HG02943 (cell line): ENCODE data around the gene EFS.
"Not testable (repeated sequence)": the region's sequence is repeated elsewhere in the genome, so short reads cannot be mapped to it uniquely, and the experiment has no call there.

Experiments
- ATAC-seq: cut with Tn5 transposase; IDR thresholded peaks from one replicate; pipeline ENCODE4 v1.9.1; 2021; ENCODE audit warnings: mild to moderate bottlenecking, low read depth, moderate library complexity; ENCODE audit not compliant: unreplicated experiment

EFS gene

GRCh38 chr14:23400496-23401149 is 35.7 kb upstream of the EFS start:
- ATAC-seq, result not testable (repeated sequence)

- no peak for ATAC-seq
Observed at GRCh38 chr14:23399591-23399990, 34.6 kb upstream of the EFS start.

GRCh38 chr14:23399136-23399535 is 34.2 kb upstream of the EFS start:
- ATAC-seq, result no peak

DNA sequence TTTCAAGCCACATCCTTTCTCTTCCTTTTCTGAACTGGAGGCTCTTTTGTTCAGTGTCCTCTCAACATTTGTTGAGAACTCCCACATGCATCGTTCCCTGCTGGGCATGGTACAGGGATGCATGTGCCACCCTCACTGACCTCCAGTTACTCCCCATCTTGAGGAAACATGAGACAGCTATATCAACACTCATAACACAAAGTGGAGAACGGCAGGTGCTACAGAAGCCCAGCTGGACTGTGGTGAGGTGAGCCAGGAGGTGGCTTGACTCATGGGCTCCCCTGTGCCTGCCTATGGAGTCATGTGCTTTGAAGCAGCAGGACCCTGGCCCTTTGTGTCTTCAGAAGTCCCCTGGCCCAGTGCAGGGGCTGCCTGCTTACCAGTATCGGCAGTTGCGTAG is 33.4 kb upstream of the EFS start:
- no peak for ATAC-seq

- no peak for ATAC-seq
Observed at GRCh38 chr14:23396781-23397407, 31.9 kb upstream of the EFS start.

GRCh38 chr14:23396126-23396525 is 31.2 kb upstream of the EFS start:
- ATAC-seq, result no peak

DNA sequence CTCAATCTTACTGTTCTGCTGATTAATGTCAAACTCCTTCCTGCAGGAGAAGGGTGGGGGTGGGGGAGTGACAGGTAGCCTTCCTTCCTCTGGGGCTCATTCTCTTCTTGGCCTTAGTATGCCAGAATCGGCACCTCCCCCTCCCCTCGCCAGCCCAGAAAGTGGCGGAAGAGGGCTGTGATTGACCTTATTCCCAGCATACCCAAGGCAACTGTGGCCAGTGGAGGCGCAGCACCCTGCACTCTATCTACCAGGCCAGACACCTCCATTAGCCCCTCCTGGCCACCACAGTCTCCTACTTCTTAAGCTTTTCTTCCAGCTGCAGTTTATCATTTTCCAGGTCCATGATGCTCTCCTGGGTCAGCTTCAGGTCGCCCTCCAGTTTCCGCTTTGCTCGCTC is 27.6 kb upstream of the EFS start:
- ATAC-seq, result no peak

DNA sequence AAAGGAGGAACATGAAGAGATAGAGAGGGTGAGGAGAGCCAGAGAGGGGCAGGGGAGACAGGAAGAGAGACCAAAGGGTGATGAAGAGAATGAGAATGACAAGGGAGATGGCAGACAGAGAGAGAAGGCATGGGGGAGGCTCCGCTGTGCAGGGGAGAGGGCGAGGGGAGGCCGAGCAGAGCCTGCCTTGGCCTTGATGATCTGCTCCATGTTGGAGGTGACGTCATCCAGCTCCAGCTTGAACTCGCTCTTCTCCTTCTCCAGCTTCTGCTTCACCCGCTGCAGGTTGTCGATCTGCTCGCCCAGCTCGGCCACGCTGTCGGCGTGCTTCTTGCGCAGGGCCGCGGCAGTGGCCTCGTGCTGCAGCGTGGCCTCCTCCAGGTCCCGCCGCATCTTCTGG is 24.9 kb upstream of the EFS start:
- ATAC-seq, result not testable (repeated sequence)

DNA sequence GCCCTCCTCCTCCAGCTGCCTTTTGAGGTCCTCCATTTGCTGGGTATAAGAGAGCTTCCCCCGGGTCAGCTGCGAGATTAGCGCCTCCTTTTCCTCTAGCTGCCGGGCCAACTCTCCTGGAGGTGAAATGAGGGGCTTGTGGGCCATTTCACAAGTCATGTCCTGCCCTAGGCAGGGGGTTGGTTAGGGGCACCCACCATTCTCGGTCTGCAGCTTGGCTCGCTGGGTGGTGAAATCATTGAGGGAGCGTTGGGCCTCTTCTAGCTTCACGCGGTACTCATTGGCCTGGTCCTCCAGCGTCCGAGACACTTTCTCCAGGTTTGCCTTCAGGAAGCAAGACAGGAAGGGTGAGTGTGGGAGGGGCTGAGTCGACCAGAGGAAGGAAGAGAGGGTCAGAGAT is 24.4 kb upstream of the EFS start:
- no peak for ATAC-seq

DNA sequence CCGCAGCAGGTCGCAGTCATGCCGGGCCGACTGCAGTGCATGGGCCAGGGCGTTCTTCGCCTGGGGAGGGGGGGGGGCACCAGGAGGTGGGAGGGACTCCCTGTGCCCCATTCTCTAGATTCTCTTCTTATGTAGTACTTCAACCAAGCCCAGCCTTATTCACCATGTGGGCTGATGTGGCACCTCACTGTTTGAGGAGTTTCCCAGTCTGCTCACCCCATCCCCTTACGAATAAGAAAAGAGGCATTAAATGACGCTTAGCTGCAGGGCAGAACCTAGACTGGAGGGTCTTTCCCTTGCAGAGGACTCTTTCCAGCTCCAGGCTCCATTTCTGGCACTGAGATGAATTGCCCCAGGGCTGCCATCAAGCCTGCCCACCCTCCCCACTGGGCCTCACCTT is 24.0 kb upstream of the EFS start:
- no peak for ATAC-seq

DNA sequence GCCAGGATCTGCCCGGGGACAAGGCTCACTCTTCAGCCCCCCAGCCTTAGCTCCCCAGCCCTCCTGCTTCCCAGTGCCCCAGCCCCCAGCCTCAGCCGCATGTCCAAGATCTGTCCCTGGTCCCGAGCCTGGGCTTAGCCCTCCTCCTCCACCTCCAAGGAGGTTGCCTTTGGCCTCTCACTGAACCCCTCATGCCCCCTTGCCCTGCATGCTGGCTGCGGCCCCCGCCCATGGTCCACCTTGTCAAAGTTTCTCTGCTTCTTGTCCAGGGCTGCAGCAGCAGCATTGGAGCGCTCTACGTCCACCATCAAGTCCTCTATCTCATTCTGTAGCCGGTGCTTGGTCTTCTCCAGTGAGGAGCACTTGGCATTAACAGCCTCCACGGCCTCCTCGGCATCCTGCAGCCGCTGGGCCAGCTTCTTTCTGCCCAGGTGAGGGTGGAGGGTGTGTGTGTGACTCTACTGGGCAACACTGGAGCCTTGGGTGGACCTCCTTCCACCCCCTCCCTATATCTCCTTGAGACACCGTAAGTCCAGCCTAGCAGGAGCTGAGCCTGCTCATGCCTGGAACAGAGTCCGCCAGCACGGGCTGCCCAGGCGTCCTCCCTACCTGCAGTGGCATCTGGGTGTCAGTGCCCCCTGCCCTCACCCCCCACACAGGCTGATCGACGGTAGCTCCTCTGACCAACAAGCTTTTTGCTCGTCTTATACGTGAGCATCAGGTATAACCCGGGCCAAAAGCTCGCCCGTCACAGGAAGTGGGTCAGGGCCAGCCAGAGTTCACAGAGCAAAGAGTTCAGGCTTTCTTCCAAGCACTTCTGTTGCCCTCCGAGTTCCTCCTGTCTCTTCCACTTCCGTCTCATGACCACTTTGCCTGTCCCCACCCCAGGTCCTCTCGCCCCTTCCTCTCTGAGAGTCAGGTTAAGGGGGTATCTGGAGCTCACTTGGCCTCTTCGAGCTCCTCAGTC is 23.2 kb upstream of the EFS start:
- no peak for ATAC-seq

DNA sequence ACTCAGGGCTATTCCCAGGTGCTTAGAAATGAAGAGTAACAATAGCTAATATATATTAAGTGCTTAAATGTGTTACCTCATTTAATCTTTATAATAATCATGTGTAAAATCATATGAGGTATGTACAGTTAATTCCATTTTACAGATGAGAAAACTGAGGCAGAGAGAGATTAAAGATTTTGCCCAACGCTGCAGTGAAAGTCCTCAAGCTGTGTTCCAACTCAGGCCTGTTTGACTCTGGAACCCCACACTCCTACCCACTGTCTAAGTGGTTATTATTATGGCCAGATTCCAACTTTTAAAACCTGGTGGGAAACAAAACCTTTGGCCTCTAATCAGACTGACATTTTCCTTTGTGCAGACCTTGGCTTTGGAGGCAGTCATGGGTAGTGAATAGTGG is 22.0 kb upstream of the EFS start:
- ATAC-seq, result no peak

DNA sequence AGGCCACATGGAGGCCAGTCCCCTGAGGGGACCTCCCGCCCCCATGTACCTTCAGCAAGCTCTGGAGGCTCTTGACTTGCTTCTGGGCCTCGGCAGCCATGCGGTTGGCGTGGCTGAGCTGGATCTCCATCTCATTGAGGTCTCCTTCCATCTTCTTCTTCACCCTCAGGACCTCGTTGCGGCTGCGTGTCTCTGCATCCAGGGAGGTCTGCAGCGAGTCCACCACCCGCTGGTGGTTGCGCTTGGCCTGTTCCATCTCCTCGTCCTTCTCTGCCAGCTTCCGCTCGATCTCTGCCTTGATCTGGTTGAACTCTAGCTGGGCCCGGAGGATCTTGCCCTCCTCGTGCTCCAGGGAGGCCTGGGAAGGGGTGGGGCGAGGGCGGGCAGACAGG is 21.3 kb upstream of the EFS start:
- not testable (repeated sequence) for ATAC-seq

GRCh38 chr14:23385642-23386265 is 20.8 kb upstream of the EFS start:
- ATAC-seq, result no peak

- no peak for ATAC-seq
Observed at GRCh38 chr14:23385244-23385641, 20.3 kb upstream of the EFS start.

DNA sequence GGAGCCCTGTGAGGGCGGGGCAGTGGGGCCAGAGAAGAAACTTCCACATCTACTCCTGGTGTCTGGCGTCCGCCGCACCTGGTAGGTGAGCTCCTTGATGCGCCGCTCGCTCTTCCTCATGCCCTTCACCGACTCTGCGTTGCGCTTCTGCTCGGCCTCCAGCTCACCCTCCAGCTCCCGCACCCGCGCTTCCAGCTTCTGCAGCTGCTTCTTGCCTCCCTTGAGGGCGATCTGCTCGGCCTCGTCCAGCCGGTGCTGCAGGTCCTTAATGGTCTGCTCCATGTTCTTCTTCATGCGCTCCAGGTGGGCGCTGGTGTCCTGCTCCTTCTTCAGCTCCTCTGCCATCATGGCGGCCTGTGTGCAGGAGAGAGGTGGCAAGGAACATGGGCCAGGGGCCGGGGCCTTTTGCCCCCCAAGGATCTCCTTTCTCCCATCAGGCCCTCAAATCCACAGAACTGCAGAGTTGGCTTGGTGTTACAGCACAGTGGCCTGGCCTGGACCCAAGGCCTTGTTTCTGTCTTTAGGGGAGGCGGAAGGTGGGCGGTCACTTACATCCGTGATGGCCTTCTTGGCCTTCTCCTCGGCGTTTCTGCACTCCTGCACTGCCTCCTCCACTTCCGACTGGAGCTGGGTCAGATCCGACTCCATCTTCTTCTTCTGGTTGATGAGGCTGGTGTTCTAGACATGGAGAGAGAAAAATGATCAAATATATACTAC is 19.6 kb upstream of the EFS start:
- ATAC-seq, result no peak

DNA sequence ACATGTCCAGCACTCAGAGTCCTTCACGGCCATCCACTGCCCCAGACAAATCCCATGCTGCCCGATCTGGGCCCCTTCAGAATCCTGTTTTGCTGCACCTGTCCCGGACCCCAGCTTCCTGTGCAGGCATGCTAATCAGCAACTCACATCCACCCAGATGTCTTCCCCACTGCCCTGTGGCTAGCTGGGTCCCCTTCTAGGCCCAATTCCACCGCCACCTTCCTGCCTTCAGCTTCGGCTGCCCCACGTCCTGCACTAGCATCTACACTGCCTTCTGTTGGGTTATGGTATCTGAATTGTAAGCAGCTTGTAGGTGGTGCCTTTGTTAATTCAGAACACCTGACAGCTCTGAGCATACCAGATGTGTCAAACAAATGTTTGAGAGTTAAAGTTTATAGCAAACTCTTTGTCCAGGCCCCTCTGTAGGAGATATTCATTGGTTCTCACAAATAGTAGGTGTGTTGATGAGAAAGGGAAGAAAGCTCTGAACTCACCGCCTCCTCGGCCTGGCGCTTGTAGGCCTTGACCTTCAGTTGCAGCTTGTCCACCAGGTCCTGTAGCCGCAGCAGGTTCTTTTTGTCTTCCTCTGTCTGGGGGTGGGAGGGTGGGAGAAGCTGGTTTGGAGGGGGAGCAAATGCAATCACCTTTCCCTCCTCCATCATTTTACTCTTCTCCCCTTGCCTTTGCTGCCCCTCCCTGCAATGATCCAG is 17.9 kb upstream of the EFS start:
- no peak for ATAC-seq

DNA sequence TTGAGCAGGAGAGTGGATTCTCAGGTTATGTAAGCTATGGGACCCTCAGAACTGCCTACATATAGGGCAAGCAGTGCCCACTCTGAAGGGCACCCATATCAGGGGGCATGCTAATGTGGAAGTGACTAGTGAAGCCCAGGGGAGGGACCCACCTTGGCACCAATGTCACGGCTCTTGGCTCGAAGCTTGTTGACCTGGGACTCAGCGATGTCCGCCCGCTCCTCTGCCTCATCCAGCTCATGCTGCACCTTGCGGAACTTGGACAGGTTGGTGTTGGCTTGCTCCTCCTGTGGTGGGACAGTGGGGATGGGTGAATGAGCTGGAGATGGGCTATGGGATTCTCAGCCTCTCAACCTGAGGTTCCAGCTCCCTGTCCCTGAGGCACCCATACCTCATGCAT is 17.3 kb upstream of the EFS start:
- ATAC-seq, result no peak

DNA sequence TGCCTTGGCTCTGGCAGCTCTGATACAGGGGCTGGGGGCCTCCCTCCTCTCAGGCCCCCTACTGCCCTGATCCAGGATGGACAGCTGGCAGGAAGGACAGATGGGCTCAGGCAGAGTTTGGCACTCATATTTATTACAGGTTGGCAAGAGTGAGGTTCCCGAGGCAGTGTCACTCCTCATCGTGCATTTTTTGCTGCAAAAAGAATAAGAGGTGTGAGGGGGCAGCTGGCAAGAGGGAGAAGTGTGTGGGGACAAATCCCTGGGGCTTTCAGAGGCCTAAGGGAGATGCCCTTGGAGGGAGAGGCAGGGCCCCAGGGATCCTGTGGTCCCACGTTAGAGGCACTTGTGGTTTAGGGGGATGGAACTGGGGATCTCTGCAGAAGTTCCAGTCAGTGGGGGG is 16.9 kb upstream of the EFS start:
- ATAC-seq, result no peak

DNA sequence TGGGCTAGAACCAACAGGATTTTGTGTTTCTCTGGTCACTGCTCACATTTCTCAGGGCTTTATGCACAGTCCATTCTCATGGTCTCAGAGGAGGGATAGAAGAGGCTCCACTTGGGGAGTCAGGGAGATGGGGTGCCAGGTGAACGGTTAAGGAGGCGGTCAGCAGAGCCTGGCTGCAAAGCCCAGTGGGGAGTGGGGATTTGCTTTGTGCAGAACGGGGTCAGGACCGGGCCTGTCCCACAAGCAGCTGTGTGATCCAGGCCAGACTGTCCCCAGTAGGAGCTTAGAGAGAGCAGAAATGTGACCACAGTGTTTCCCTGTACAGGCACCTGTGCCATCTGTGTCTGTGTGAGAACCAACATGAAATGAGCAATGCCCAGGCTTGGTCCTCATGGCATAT is 16.0 kb upstream of the EFS start:
- ATAC-seq, result no peak
